ENCODE measurements around the gene VWF.
A peak's percentile ranks its signal among the peaks of the same experiment; 100 is the strongest.

VWF gene

DNA sequence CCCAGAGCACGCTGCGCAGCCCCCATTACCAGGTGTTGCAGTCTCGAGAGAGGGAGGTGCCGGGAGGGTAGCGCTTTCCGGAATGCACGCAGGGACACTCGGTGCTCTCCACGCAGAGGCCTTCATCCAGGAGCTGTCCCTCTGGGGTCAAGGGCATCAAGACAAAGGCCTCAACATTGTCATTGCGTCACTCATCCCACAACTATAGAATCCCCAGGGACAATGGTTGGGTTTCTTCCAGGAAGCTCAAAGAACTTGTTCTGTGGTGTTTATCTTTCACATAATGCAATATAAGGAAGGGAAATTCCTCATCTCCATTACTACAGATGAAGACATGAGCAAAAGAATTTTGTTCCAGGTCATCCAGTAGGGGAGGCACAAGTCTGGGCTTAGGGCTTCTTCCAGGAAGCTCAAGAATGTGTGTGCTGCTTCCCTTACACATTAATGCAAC is 52.1 kb downstream of the VWF start:
- no peak for DNase-seq (ENCODE audit: low spot score)
- no peak overlapping the region for H3K4me3 ChIP-seq
- TF ChIP-seq, protein P1, sequence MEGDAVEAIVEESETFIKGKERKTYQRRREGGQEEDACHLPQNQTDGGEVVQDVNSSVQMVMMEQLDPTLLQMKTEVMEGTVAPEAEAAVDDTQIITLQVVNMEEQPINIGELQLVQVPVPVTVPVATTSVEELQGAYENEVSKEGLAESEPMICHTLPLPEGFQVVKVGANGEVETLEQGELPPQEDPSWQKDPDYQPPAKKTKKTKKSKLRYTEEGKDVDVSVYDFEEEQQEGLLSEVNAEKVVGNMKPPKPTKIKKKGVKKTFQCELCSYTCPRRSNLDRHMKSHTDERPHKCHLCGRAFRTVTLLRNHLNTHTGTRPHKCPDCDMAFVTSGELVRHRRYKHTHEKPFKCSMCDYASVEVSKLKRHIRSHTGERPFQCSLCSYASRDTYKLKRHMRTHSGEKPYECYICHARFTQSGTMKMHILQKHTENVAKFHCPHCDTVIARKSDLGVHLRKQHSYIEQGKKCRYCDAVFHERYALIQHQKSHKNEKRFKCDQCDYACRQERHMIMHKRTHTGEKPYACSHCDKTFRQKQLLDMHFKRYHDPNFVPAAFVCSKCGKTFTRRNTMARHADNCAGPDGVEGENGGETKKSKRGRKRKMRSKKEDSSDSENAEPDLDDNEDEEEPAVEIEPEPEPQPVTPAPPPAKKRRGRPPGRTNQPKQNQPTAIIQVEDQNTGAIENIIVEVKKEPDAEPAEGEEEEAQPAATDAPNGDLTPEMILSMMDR (IDR thresholded peaks at IDR 0.05), result no peak
- H3K27ac ChIP-seq, result peak overlapping the region in 1 of 2 donors; percentile 15

DNA sequence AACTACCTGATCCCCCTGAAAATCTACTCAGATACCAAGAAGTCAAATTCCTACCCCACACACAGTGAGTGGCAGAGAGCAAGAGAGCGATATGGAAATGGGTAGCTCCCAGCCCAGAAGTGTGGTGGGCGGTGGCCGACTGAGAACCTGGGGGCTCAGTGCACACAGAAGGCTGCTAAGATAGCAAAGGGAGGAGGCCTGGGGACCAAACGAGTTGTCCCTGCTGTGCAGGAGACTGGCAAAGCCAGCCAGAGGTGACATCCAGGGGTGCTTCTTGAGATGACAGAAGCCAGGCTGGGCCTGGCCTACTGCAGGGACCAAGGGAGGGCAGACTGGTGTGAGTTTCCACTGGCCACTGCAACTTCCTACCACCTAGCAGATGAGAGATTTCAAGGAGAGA is 52.9 kb downstream of the VWF start:
- H3K27ac ChIP-seq, result peak overlapping the region in 1 of 2 donors; percentile 15
- H3K4me3 ChIP-seq, result no peak overlapping the region
- DNase-seq (ENCODE audit: low spot score), result no peak
- TF ChIP-seq, protein P1 (IDR thresholded peaks at IDR 0.05), result no peak

DNA sequence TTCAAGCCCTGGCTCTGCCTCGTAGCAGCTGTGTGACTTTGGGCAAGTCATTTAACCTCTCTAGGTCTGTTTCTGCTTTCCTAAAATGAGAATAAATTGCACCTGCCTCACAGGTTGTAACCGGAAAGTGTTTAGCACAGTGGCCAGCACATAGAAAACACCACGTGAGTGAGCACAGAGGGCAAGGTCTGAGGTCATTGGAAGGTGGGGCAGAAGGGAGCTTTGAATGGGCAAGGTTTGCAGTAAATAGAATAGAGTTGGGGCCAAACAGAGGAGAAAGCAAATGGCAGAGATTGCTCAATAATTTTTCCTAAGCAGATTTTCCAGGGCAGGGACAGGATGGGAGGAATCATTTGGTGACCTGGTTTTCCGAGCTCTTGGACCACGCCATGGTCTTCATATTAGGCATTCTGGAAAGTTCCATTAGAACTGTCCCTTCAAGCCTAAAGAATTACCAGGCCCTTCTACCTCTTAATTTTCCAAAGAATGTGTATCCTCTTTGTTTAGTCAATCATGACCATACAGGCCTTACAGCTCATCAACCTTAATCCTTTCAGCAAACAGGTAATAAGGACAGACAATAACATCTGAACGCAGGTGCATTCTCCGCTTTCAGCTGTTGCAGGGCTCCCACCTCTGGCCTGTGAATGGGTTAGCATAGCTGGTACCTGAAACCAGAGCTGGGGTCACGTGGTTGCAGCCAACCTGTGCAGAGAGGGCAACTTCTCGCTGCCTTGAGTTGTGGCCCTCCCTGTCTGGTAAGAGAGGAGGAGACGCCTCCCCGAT is 53.8 kb downstream of the VWF start:
- TF ChIP-seq, protein P1 (IDR thresholded peaks at IDR 0.05), result no peak
- peak overlapping the region in 1 of 2 donors; percentile 38 for H3K27ac ChIP-seq
- DNase-seq (ENCODE audit: low spot score), result no peak
- no peak overlapping the region for H3K4me3 ChIP-seq

DNA sequence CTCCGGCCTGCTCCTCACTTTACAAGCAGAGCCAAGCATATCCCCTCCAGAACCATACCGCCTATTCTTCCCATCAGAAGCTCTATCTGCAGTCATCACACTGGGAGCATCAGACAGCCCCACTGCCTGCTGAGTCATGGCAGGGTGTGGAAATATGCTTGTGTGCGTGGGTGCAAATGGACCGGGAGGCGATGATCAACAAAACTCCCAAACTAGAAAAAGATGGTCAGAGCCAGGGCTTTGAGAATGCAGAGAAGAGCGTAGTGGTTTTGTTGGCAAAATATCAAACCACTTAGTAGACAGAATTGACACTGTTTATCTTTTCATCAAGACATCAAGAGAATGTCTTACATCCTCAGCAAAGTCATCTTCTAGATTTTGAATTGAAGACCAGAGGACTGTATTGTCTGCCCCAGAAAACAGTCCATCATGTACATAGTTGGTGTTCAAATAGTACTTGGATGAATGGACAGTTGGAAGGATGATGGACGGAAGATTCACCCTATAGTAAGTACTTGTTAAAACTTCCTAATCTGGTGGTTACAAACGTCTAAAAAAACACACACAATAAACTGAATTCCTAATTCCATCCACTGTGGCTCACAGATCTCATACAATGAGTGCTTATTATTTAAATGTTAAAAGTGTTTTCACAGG is 54.9 kb downstream of the VWF start:
- TF ChIP-seq, protein P1 (IDR thresholded peaks at IDR 0.05), result no peak
- Histone ChIP-seq H3K4me3 (no peak overlapping the region), H3K27ac (peak overlapping the region in 1 of 2 donors; percentile 30)
- DNase-seq (ENCODE audit: low spot score), result no peak

DNA sequence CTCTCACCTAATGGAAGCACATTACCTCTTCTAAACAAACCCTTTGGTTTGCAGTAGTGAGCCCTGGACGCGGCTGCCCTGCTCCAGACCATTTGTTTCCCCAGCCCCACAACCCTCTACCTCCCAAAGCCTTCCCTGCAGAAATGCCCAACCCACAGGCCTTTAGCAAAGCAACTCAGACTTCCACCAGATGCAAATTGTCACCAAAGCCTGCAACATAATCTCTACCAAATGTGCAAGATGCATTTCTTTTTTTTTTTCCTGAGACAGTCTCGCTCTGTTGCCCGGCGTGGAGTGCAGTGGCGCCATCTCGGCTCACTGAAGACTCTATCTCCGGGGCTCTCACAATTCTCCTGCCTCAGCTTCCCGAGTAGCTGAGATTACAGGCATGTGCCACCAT is 56.2 kb downstream of the VWF start:
- no peak for DNase-seq (ENCODE audit: low spot score)
- H3K27ac ChIP-seq, result no peak overlapping the region
- TF ChIP-seq, protein P1 (IDR thresholded peaks at IDR 0.05), result no peak
- H3K4me3 ChIP-seq, result no peak overlapping the region

DNA sequence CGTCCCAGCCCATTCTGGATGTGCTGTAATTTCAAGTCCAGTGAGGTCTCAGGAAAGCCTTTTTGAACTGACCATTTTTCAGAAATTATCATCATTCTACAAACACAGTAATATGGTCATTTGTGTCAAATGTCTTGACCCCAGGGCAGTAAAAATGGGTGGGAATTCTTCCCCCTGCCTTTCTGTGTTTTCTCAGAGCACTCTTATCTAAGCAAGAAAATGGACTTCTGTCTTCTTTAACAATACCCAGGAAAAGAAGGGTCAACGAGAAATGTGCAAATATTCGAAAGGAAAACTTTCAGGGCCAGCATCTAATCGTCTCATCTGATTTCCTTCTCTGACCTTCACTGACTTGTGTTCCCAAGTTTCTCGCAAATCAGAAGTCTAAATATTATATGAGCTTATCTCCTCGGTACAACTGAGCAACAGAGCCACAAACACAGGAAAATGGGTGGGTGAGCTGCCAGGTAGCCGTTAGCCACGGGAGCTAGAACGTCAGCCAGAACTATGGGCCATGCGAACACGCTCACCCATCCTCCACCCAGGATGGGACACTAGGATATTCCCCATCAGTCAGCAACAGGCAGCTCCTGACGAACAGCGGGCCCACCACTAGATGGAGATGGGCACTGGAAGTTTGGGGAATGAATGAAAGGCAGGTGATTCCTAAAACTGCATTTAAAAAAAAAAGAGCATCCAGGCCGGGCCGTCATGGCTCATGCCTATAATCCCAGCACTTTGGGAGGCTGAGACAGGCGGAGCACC is 57.1 kb downstream of the VWF start:
- Histone ChIP-seq H3K4me3 (no peak overlapping the region), H3K27ac (no peak overlapping the region)
- DNase-seq (ENCODE audit: low spot score), result no peak
- TF ChIP-seq, protein P1 (IDR thresholded peaks at IDR 0.05), result no peak
